Measurements from ENCODE around the gene MSI2. TPM values are rescaled to one million over a fixed set of nuclear protein-coding genes. Genes with fewer than 3 reads are reported as not detected.

Gene MSI2
- total and polyA plus RNA-seq, 9 of the 15 experiments (the other 6 are each of a cell fraction or from before 2014, with no cell fraction given): 4.6 to 61.8 (median 42.4) TPM

DNA sequence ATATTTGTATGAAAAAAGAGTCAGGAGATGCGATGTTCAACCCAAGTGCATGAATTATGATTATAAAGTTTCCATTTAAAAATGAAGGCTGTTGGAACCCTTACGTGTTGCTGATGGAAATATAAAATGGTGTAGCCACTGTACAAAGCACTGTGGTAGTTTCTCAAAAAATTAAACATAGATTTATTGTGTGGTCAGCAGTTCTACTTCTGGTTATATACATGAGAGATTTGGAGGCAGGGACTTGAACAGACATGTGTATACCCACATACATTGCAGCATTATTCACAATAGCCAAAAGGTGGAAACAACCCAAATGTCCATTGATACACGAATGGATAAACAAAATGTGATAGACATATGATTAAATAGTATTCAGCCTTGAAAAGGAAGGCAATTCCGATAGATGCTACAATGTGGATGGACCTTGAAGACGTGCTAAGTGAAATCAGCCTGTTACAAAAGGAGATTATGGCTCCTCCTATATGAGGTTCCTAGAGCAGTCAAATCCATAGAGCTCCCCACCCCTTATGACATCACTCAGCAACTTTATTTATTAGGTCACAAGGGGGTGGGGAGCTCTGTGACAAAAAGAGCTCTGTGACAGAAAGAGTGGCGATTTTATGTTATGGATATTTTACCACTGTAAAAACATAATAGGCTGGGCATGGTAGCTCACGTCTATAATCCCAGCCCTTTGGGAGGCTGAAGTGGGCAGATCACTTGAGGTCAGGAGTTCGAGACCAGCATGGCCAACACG, 106.7 kb downstream of the MSI2 start (continued):
- TF ChIP-seq FOXK1 (CRISPR knock-in tag; IDR thresholded peaks at IDR 0.05; ENCODE audit: borderline replicate concordance) (no peak), ZFPM2 (CRISPR knock-in tag; IDR thresholded peaks at IDR 0.05) (no peak), SRSF3 (IDR thresholded peaks at IDR 0.05; ENCODE audit: insufficient read depth, low read length) (no peak), ATF1 (CRISPR knock-in tag; IDR thresholded peaks at IDR 0.05) (no peak), ATF1 (tag; IDR thresholded peaks at IDR 0.05) (peak; percentile 11; the same call in 1 of the 2 replicates), POLR3A (IDR thresholded peaks at IDR 0.05; ENCODE audit: borderline replicate concordance, extremely low read depth, insufficient read depth, insufficient read length) (no peak)

DNA sequence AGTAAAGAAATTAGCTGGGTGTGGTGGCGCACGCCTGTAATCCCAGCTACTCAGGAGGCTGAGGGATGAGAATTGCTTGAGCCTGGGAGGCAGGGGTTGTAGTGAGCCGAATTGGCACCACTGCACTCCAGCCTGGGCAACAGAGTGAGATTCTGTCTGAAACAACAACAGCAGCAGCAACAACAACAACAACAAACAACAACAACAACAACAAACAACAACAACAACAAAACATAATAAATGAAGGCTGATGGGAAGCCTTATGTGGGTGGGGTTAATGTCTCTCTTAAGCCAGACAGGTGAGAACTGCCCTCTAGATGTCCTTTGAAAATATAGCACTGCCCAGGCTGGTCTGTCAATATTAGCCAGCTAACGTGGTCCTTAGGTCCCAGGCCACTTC, 107.3 kb downstream of the MSI2 start:
- Histone ChIP-seq H3K4me3 (no peak overlapping the region), H3K9ac (ENCODE audit: insufficient read depth in 1 of 2, low read depth in 2 of 2, low read length in 2 of 2) (no peak overlapping the region), H4K20me1 (replicated peaks; ENCODE audit: control insufficient read depth, insufficient read depth, low read length) (no peaks in the 10 kb centered on the region), H3K27me3 (ENCODE audit: control insufficient read depth in 2 of 2, insufficient read depth in 2 of 2, low read length in 2 of 2) (no peaks in the 10 kb centered on the region), H3K36me3 (ENCODE audit: control insufficient read depth, insufficient read depth, low read length) (no peaks in the 10 kb centered on the region), H2AFZ (ENCODE audit: low read depth, low read length) (no peak overlapping the region), H3K4me1 (replicated peaks in 1 of 2; ENCODE audit: control insufficient read depth in 2 of 2, insufficient read depth in 2 of 2, low read length in 2 of 2) (peaks cover 15 to 39% of the 10 kb centered on the region in 2 experiments), H3K79me2 (ENCODE audit: control insufficient read depth, insufficient read depth, low read length) (peaks cover 59% of the 10 kb centered on the region), H3K27ac (ENCODE audit: extremely low read depth, low read depth, low read length) (no peak overlapping the region), H3K4me2 (ENCODE audit: insufficient read depth, low read length) (no peak overlapping the region), H3K9me3 (replicated peaks; ENCODE audit: control insufficient read depth, insufficient read depth, low read depth, low read length) (no peaks in the 10 kb centered on the region), H3K9me1 (ENCODE audit: control insufficient read depth, insufficient read depth, low read length) (no peaks in the 10 kb centered on the region)
- FAIRE-seq: no peak
- ATAC-seq: no peak
- intact Hi-C loops (cut with micrococcal nuclease): no loop called here
- in situ Hi-C loops (cut with MboI): no loop called here
- no peak for TF ChIP-seq ZNF583 (CRISPR knock-in tag; IDR thresholded peaks at IDR 0.05)
- TF ChIP-seq ZNF311 (CRISPR knock-in tag; IDR thresholded peaks at IDR 0.05): no peak
- TF ChIP-seq HCFC1 (IDR thresholded peaks at IDR 0.05; ENCODE audit: low read depth, low read length): no peak
- no peak for TF ChIP-seq ARID2 (IDR thresholded peaks at IDR 0.05)
- TF ChIP-seq ZNF253 (CRISPR knock-in tag; conservative IDR thresholded peaks at IDR 0.05): no peak
- no peak for TF ChIP-seq TOE1 (IDR thresholded peaks at IDR 0.05; ENCODE audit: borderline replicate concordance)
- TF ChIP-seq TOE1 (CRISPR knock-in tag; IDR thresholded peaks at IDR 0.05; ENCODE audit: borderline replicate concordance, low read depth): no peak
- DNase-seq (ENCODE audit: extremely low read depth in 1 of 4, low spot score in 3 of 4): no peak
- no TSS peak for BruUV-seq (replicated peaks)
- 98% methylated on average over 4 of the region's 4 CpGs for WGBS (ENCODE audit: insufficient coverage, low coverage, missing lambda C conversion rate)
- CTCF ChIA-PET (ENCODE audit: low intra/inter-chr PET ratio): no interaction called here
- POLR2A ChIA-PET: no interaction called here

All from K562 (cell line).